H9 (cell line): Measurements from ENCODE around the gene COX10. TPM values are rescaled to one million over a fixed set of nuclear protein-coding genes. Genes with fewer than 3 reads are reported as not detected.

ENCODE experiments used
- DNase-seq: peaks from one replicate; pipeline ENCODE4 v3.0.0-alpha.2; 2017
- H2AFZ ChIP-seq: one replicate; pipeline ENCODE4 v1.6.1; 2013; ENCODE audit warnings: mild to moderate bottlenecking, low read length, control low read depth, moderate library complexity
- H2AK5ac ChIP-seq: 2 replicates; pipeline ENCODE4 v1.6.1; 2013; ENCODE audit warnings: low read length, control low read depth, mixed read lengths; ENCODE audit not compliant: insufficient read length
- H2BK120ac ChIP-seq: one replicate; pipeline ENCODE4 v1.6.1; 2013; ENCODE audit warnings: low read depth, mild to moderate bottlenecking, low read length, control low read depth, inconsistent platforms; ENCODE audit not compliant: poor library complexity, severe bottlenecking
- H2BK12ac ChIP-seq: 2 replicates; pipeline ENCODE4 v1.6.1; 2013; ENCODE audit warnings: low read length, control low read depth, mixed read lengths, low read depth; ENCODE audit not compliant: insufficient read length
- H2BK15ac ChIP-seq: 2 replicates; pipeline ENCODE4 v1.6.1; 2013; ENCODE audit warnings: low read depth, low read length, control low read depth
- H2BK20ac ChIP-seq: one replicate; pipeline ENCODE4 v1.6.1; 2013; ENCODE audit warnings: low read depth, mild to moderate bottlenecking, low read length, control low read depth, inconsistent platforms; ENCODE audit not compliant: poor library complexity, severe bottlenecking
- H2BK5ac ChIP-seq: 2 replicates; pipeline ENCODE4 v1.6.1; 2013; ENCODE audit warnings: low read length, control low read depth, mixed read lengths; ENCODE audit not compliant: insufficient read length
- H3K14ac ChIP-seq: 2 replicates; pipeline ENCODE4 v1.6.1; 2013; ENCODE audit warnings: low read length, control low read depth; ENCODE audit not compliant: insufficient read depth
- H3K18ac ChIP-seq: 2 replicates; pipeline ENCODE4 v1.6.1; 2013; ENCODE audit warnings: low read depth, mild to moderate bottlenecking, mixed read lengths, low read length, control low read depth; ENCODE audit not compliant: insufficient read length
- H3K23ac ChIP-seq: 2 replicates; pipeline ENCODE4 v1.6.1; 2013; ENCODE audit warnings: low read length, control low read depth, mixed read lengths, low read depth; ENCODE audit not compliant: insufficient read length
- H3K23me2 ChIP-seq: 2 replicates; pipeline ENCODE4 v1.6.1; 2013; ENCODE audit warnings: low read depth, mild to moderate bottlenecking, mixed read lengths, low read length, control low read depth; ENCODE audit not compliant: insufficient read length, poor library complexity, severe bottlenecking
- H3K27ac ChIP-seq: 2 replicates; pipeline ENCODE4 v1.5.1; 2013; ENCODE audit warnings: low read length, control low read depth, mixed read lengths, low read depth; ENCODE audit not compliant: insufficient read length
- H3K27me3 ChIP-seq: 2 replicates; pipeline ENCODE4 v1.6.1; 2013; ENCODE audit warnings: low read length, control low read depth, inconsistent platforms; ENCODE audit not compliant: insufficient read depth
- H3K4ac ChIP-seq: 2 replicates; pipeline ENCODE4 v1.6.1; 2013; ENCODE audit warnings: low read depth, mild to moderate bottlenecking, control low read depth, inconsistent platforms, low read length, moderate library complexity
- H3K4me1 ChIP-seq: 2 replicates; pipeline ENCODE4 v1.6.1; 2013; ENCODE audit warnings: low read length, control low read depth, inconsistent platforms; ENCODE audit not compliant: insufficient read depth
- H3K4me2 ChIP-seq: 2 replicates; pipeline ENCODE4 v1.6.1; 2013; ENCODE audit warnings: low read length, control low read depth, mixed read lengths; ENCODE audit not compliant: insufficient read length, insufficient read depth
- H3K56ac ChIP-seq: 2 replicates; pipeline ENCODE4 v1.6.1; 2013; ENCODE audit warnings: low read depth, mild to moderate bottlenecking, mixed read lengths, low read length, control low read depth; ENCODE audit not compliant: insufficient read length
- H3K79me1 ChIP-seq: 2 replicates; pipeline ENCODE4 v1.6.1; 2013; ENCODE audit warnings: low read depth, mild to moderate bottlenecking, moderate library complexity, low read length, control low read depth, inconsistent platforms; ENCODE audit not compliant: insufficient read depth, poor library complexity, severe bottlenecking
- H3K79me2 ChIP-seq: 2 replicates; pipeline ENCODE4 v1.6.1; 2013; ENCODE audit warnings: low read length, control low read depth, inconsistent platforms; ENCODE audit not compliant: insufficient read depth
- H3K9ac ChIP-seq: 2 replicates; pipeline ENCODE4 v1.6.1; 2013; ENCODE audit warnings: low read length, control low read depth, mixed read lengths; ENCODE audit not compliant: insufficient read length; ENCODE audit errors: extremely low read depth
- H3K9me3 ChIP-seq: one replicate; pipeline ENCODE4 v1.6.1; 2013; ENCODE audit warnings: low read depth, low read length, inconsistent platforms; ENCODE audit not compliant: control insufficient read depth
- H3T11ph ChIP-seq: one replicate; pipeline ENCODE4 v1.6.1; 2013; ENCODE audit warnings: mild to moderate bottlenecking, low read length, control low read depth, inconsistent platforms
- H4K20me1 ChIP-seq: one replicate; pipeline ENCODE4 v1.6.1; 2013; ENCODE audit not compliant: control insufficient read depth, insufficient read length, insufficient read depth
- H4K5ac ChIP-seq: 2 replicates; pipeline ENCODE4 v1.6.1; 2013; ENCODE audit warnings: low read depth, mild to moderate bottlenecking, mixed read lengths, low read length, control low read depth; ENCODE audit not compliant: insufficient read length
- H4K8ac ChIP-seq: replicated peaks from 2 replicates; pipeline ENCODE4 v1.6.1; 2013; ENCODE audit warnings: low read length, control low read depth, mixed read lengths, low read depth; ENCODE audit not compliant: insufficient read length
- H4K91ac ChIP-seq: 2 replicates; pipeline ENCODE4 v1.6.1; 2013; ENCODE audit warnings: low read depth, mild to moderate bottlenecking, moderate library complexity, mixed read lengths, low read length, control low read depth; ENCODE audit not compliant: insufficient read length
- H3K27ac Mint-ChIP-seq, 3 experiments: 2 replicates in 2 of 3; 3 replicates in 1 of 3; pipeline ENCODE4 v1.8.0; 2020 to 2021; ENCODE audit warnings: mixed read lengths in 3 of 3, mild to moderate bottlenecking in 1 of 3, moderate library complexity in 1 of 3
- H3K27me3 Mint-ChIP-seq: 2 replicates; pipeline ENCODE4 v1.8.0; 2021; ENCODE audit warnings: low read depth, mild to moderate bottlenecking, moderate library complexity, mixed read lengths
- H3K36me3 Mint-ChIP-seq, 3 experiments: 2 replicates in 2 of 3; 3 replicates in 1 of 3; pipeline ENCODE4 v1.8.0; 2020 to 2021; ENCODE audit warnings: low read depth in 3 of 3, mixed read lengths in 3 of 3; ENCODE audit not compliant: insufficient read depth in 1 of 3
- H3K4me1 Mint-ChIP-seq, 2 experiments: 2 replicates each; pipeline ENCODE4 v1.8.0; 2020; ENCODE audit warnings: mixed read lengths in 2 of 2
- H3K4me3 Mint-ChIP-seq, 2 experiments: 2 replicates in 1 of 2; 3 replicates in 1 of 2; pipeline ENCODE4 v1.8.0; 2020 to 2021; ENCODE audit warnings: mild to moderate bottlenecking in 2 of 2, mixed read lengths in 2 of 2, moderate library complexity in 1 of 2
- H3K9me3 Mint-ChIP-seq, 2 experiments: 2 replicates in 1 of 2; 3 replicates in 1 of 2; pipeline ENCODE4 v1.8.0; 2020; ENCODE audit warnings: mild to moderate bottlenecking in 2 of 2, mixed read lengths in 2 of 2, moderate library complexity in 1 of 2
- WGBS: extraction: QIAGEN DNeasy Blood & Tissue Kit; methylation state at CpG from one replicate; pipeline ENCODE4 v1.1.7; 2013; ENCODE audit warnings: missing lambda C conversion rate, low lambda C conversion rate, mixed read lengths; ENCODE audit not compliant: insufficient read length; ENCODE audit errors: extremely low coverage; 5-methylcytosine and 5-hydroxymethylcytosine counted together
- total RNA-seq: library from RNA; stranded (reverse); gene quantifications from 2 replicates; pipeline ENCODE4 v1.2.1, GENCODE V29; 2021
- TF ChIP-seq, protein P1 (sequence below): fragments of 200-600 bp; sonication (generic); conservative IDR thresholded peaks from 3 replicates; pipeline ENCODE4 v1.8.0; 2021; ENCODE audit warnings: antibody characterized with exemption, mild to moderate bottlenecking

COX10 gene
- total RNA-seq, 1 experiment from 2014 or later: 20.6 TPM

DNA sequence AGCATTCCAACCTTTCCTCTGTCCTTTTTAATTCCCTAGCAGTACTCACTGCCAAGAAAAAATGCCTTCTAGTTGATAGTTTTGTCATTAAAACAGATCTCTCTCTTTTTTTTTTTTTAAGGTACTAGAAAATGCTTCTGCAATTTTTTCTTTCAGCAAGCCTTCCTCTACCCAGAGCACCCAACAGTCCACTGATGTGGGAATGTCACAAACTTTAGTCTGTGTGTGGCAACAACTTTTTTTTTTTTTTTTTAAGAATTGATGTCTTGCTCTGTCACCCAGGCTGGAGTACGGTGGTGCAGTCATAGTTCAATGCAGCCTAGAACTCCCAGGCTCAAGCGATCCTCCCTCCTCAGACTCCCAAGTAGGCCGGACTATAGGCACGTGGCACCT, 132.7 kb downstream of the COX10 start:
- WGBS: no CpG with 5 or more reads among the region's 4 CpGs

More for the DNA sequence above, 132.7 kb downstream of the COX10 start:
- Mint-ChIP-seq H3K27ac (peak overlapping the region in 2 of 3 experiments; percentile 74 to 87; a peak in 4 of 7 replicates), H3K4me3 (no peak overlapping the region), H3K9me3 (no peaks in the 10 kb centered on the region; a peak in 1 of 5 replicates), H3K4me1 (peaks cover 9 to 18% of the 10 kb centered on the region in 2 experiments), H3K27me3 (no peaks in the 10 kb centered on the region), H3K36me3 (no peaks in the 10 kb centered on the region; a peak in 2 of 7 replicates)
- Histone ChIP-seq H4K8ac (no peak overlapping the region), H3K56ac (no peak overlapping the region), H2BK15ac (no peak overlapping the region), H3T11ph (no peak overlapping the region), H2AK5ac (no peak overlapping the region), H3K9me3 (no peaks in the 10 kb centered on the region), H3K9ac (no peak overlapping the region), H2BK120ac (no peak overlapping the region), H3K4me1 (no peaks in the 10 kb centered on the region), H2BK5ac (no peak overlapping the region), H3K79me1 (no peaks in the 10 kb centered on the region), H4K20me1 (no peaks in the 10 kb centered on the region), H2BK20ac (no peak overlapping the region), H3K23ac (no peak overlapping the region), H3K4ac (no peak overlapping the region), H4K5ac (no peak overlapping the region), H3K27ac (no peak overlapping the region), H3K18ac (no peak overlapping the region), H3K14ac (no peak overlapping the region), H3K4me2 (no peak overlapping the region), H2AFZ (no peak overlapping the region), H2BK12ac (no peak overlapping the region), H3K27me3 (no peaks in the 10 kb centered on the region), H3K23me2 (no peaks in the 10 kb centered on the region), H4K91ac (no peak overlapping the region), H3K79me2 (no peaks in the 10 kb centered on the region)
- no peak for DNase-seq
- TF ChIP-seq, protein P1, sequence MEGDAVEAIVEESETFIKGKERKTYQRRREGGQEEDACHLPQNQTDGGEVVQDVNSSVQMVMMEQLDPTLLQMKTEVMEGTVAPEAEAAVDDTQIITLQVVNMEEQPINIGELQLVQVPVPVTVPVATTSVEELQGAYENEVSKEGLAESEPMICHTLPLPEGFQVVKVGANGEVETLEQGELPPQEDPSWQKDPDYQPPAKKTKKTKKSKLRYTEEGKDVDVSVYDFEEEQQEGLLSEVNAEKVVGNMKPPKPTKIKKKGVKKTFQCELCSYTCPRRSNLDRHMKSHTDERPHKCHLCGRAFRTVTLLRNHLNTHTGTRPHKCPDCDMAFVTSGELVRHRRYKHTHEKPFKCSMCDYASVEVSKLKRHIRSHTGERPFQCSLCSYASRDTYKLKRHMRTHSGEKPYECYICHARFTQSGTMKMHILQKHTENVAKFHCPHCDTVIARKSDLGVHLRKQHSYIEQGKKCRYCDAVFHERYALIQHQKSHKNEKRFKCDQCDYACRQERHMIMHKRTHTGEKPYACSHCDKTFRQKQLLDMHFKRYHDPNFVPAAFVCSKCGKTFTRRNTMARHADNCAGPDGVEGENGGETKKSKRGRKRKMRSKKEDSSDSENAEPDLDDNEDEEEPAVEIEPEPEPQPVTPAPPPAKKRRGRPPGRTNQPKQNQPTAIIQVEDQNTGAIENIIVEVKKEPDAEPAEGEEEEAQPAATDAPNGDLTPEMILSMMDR: no peak
